Lower leg skin (tissue), 3 donors: ENCODE data around the gene ADGRV1.

Experiments
- CTCF ChIP-seq, 3 donors: fragments of 450-650 bp; IDR thresholded peaks; one replicate each; pipeline ENCODE4 v1.5.1; 2016; ENCODE audit warnings: antibody characterized with exemption in 3 of 3, mild to moderate bottlenecking in 3 of 3, moderate library complexity in 2 of 3
- POLR2A ChIP-seq, 2 donors: fragments of 450-650 bp; IDR thresholded peaks; one replicate each; pipeline ENCODE4 v1.6.1; 2016 to 2017; ENCODE audit warnings: antibody characterized with exemption in 2 of 2, mild to moderate bottlenecking in 1 of 2, moderate library complexity in 1 of 2

- no peak for TF ChIP-seq CTCF (IDR thresholded peaks at IDR 0.05)
- no peak for TF ChIP-seq POLR2A (IDR thresholded peaks at IDR 0.05)
Measured at GRCh38 chr5:91146230-91146629, 587.6 kb downstream of the ADGRV1 start.
